DND-41 (cell line): ENCODE results near the gene AOPEP.

Experiments
- ATAC-seq: fragments of 200-7000 bp; cut with Tn5 transposase; 3 replicates; pipeline ENCODE4 v1.9.1; 2021; ENCODE audit warnings: low read depth; ENCODE audit not compliant: insufficient read depth
- DNase-seq: peaks from one replicate; pipeline ENCODE4 v3.0.0-alpha.2; 2020
- H2AFZ ChIP-seq: 2 replicates; pipeline ENCODE4 v1.6.0; 2012; ENCODE audit warnings: low read depth, low read length
- H3K27ac ChIP-seq: 2 replicates; pipeline ENCODE4 v1.5.1; 2012; ENCODE audit warnings: low read length, inconsistent platforms
- H3K27me3 ChIP-seq: fragments of 200-600 bp; sonication (generic); 2 replicates; pipeline ENCODE4 v1.6.0; 2012; ENCODE audit warnings: low read length, mild to moderate bottlenecking, inconsistent platforms; ENCODE audit not compliant: insufficient read depth, poor library complexity
- H3K36me3 ChIP-seq: 2 replicates; pipeline ENCODE4 v1.5.1; 2012; ENCODE audit warnings: low read length, inconsistent platforms; ENCODE audit not compliant: insufficient read depth
- H3K4me1 ChIP-seq: 2 replicates; pipeline ENCODE4 v1.5.1; 2012; ENCODE audit warnings: mild to moderate bottlenecking, low read length; ENCODE audit not compliant: insufficient read depth
- H3K4me2 ChIP-seq: 2 replicates; pipeline ENCODE4 v1.6.0; 2012; ENCODE audit warnings: mild to moderate bottlenecking, moderate library complexity, low read length, inconsistent platforms; ENCODE audit not compliant: insufficient read depth
- H3K4me3 ChIP-seq, 2 experiments: fragments of 200-600 bp in 1 of 2; shearing (Covaris generic) in 1 of 2; 2 replicates each; pipeline ENCODE4 v1.5.1; 2012 to 2016; ENCODE audit warnings: inconsistent platforms in 2 of 2, low read length in 2 of 2, mild to moderate bottlenecking in 2 of 2, low read depth in 1 of 2, moderate library complexity in 1 of 2
- H3K79me2 ChIP-seq: 2 replicates; pipeline ENCODE4 v1.6.0; 2012; ENCODE audit warnings: low read length, inconsistent platforms; ENCODE audit not compliant: insufficient read depth
- H3K9ac ChIP-seq: 2 replicates; pipeline ENCODE4 v1.6.0; 2012; ENCODE audit warnings: low read depth, mild to moderate bottlenecking, inconsistent platforms, low read length, moderate library complexity
- H3K9me3 ChIP-seq: 2 replicates; pipeline ENCODE4 v1.5.1; 2012; ENCODE audit warnings: low read length, moderate library complexity, mild to moderate bottlenecking, inconsistent platforms; ENCODE audit not compliant: insufficient read depth, severe bottlenecking
- H4K20me1 ChIP-seq: 2 replicates; pipeline ENCODE4 v1.6.0; 2012; ENCODE audit warnings: low read length; ENCODE audit not compliant: insufficient read depth
- CTCF ChIP-seq: IDR thresholded peaks from 2 replicates; pipeline ENCODE4 v1.5.1; 2012; ENCODE audit warnings: borderline replicate concordance, low read length, moderate library complexity, mild to moderate bottlenecking; ENCODE audit not compliant: poor library complexity, severe bottlenecking; ENCODE audit errors: extremely low read depth
- EZH2 ChIP-seq: IDR thresholded peaks from 3 replicates; pipeline ENCODE4 v1.6.1; 2012; ENCODE audit warnings: borderline replicate concordance, low read depth, mild to moderate bottlenecking, moderate library complexity, low read length, inconsistent platforms; ENCODE audit not compliant: severe bottlenecking

The AOPEP gene

GRCh38 chr9:94867842-94868312 is 141.4 kb downstream of the AOPEP start:
- Histone ChIP-seq H3K4me1 (peaks cover 14% of the 10 kb centered on the region), H3K4me3 (no peak overlapping the region), H4K20me1 (no peaks in the 10 kb centered on the region; the same call in 1 of the 2 replicates), H3K36me3 (no peaks in the 10 kb centered on the region), H2AFZ (no peak overlapping the region), H3K9me3 (no peaks in the 10 kb centered on the region), H3K27me3 (no peaks in the 10 kb centered on the region), H3K9ac (no peak overlapping the region), H3K79me2 (no peaks in the 10 kb centered on the region), H3K4me2 (no peak overlapping the region), H3K27ac (no peak overlapping the region)
- no peak for TF ChIP-seq EZH2
- no peak for TF ChIP-seq CTCF
- no peak for ATAC-seq
- DNase-seq: no peak

- Histone ChIP-seq H3K9ac (no peak overlapping the region), H3K36me3 (no peaks in the 10 kb centered on the region), H3K4me1 (peaks cover 11% of the 10 kb centered on the region), H3K27ac (no peak overlapping the region), H3K9me3 (no peaks in the 10 kb centered on the region), H3K4me3 (no peak overlapping the region), H3K4me2 (no peak overlapping the region), H3K79me2 (no peaks in the 10 kb centered on the region), H2AFZ (no peak overlapping the region), H4K20me1 (no peaks in the 10 kb centered on the region; the same call in 1 of the 2 replicates), H3K27me3 (no peaks in the 10 kb centered on the region)
- ATAC-seq (no peak), DNase-seq (no peak)
- no peak for TF ChIP-seq CTCF
- TF ChIP-seq EZH2: no peak
Measured at GRCh38 chr9:94868464-94868863, 142.0 kb downstream of the AOPEP start.

- ATAC-seq (no peak), DNase-seq (no peak)
- H2AFZ ChIP-seq: no peak overlapping the region
- H3K4me2 ChIP-seq: no peak overlapping the region
- no peaks in the 10 kb centered on the region for H3K27me3 ChIP-seq
- H3K4me3 ChIP-seq: no peak overlapping the region
- H3K36me3 ChIP-seq: no peaks in the 10 kb centered on the region
- peaks cover 11% of the 10 kb centered on the region for H3K4me1 ChIP-seq
- no peak overlapping the region for H3K27ac ChIP-seq
- TF ChIP-seq CTCF: no peak
- no peak for TF ChIP-seq EZH2
- no peaks in the 10 kb centered on the region for H3K79me2 ChIP-seq
- no peaks in the 10 kb centered on the region; the same call in 1 of the 2 replicates for H4K20me1 ChIP-seq
- no peak overlapping the region for H3K9ac ChIP-seq
- H3K9me3 ChIP-seq: no peaks in the 10 kb centered on the region
Measured at GRCh38 chr9:94869415-94869843, 142.9 kb downstream of the AOPEP start.

GRCh38 chr9:94870465-94870792 is 143.9 kb downstream of the AOPEP start:
- Histone ChIP-seq H3K9me3 (no peaks in the 10 kb centered on the region), H3K27ac (no peak overlapping the region), H3K4me2 (no peak overlapping the region), H2AFZ (no peak overlapping the region), H4K20me1 (no peaks in the 10 kb centered on the region; the same call in 1 of the 2 replicates), H3K4me1 (peaks cover 11% of the 10 kb centered on the region), H3K9ac (no peak overlapping the region), H3K79me2 (no peaks in the 10 kb centered on the region), H3K4me3 (no peak overlapping the region), H3K36me3 (no peaks in the 10 kb centered on the region), H3K27me3 (no peaks in the 10 kb centered on the region)
- no peak for ATAC-seq
- no peak for DNase-seq
- TF ChIP-seq CTCF (no peak), EZH2 (no peak)
